Measurements from ENCODE around the gene SLC11A1. TPM values are rescaled to one million over a fixed set of nuclear protein-coding genes. Genes with fewer than 3 reads are reported as not detected.

Gene SLC11A1, protein sequence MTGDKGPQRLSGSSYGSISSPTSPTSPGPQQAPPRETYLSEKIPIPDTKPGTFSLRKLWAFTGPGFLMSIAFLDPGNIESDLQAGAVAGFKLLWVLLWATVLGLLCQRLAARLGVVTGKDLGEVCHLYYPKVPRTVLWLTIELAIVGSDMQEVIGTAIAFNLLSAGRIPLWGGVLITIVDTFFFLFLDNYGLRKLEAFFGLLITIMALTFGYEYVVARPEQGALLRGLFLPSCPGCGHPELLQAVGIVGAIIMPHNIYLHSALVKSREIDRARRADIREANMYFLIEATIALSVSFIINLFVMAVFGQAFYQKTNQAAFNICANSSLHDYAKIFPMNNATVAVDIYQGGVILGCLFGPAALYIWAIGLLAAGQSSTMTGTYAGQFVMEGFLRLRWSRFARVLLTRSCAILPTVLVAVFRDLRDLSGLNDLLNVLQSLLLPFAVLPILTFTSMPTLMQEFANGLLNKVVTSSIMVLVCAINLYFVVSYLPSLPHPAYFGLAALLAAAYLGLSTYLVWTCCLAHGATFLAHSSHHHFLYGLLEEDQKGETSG
- total RNA-seq, result 1 to 10 TPM in 1 of 2 experiments, under 1 TPM in 1; 0.47 to 1.2 TPM
- polyA plus RNA-seq, result under 1 TPM; 0.27 to 0.90 (median 0.73) TPM
- 0 to 2.4 (median 0.73) reads per million in 6 experiments for total RNA-seq

DNA sequence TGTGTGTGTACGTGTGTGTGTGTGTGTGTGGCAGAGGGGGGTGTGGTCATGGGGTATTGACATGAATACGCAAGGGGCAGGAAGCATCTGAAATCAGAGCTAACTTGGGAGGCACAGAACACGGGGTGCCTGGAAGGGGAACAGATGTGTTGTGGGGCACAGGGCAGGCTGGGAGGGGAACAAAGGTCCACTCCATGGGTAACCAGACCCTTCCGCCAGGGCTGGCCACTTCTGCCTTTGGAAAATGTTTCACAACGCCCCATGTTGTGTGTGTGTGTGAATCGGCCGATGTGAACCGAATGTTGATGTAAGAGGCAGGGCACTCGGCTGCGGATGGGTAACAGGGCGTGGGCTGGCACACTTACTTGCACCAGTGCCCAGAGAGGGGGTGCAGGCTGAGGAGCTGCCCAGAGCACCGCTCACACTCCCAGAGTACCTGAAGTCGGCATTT is at the start of gene SLC11A1:
TSS of gene SLC11A1 (plus strand) at position 358 of the 451 bp plus-strand sequence. CDS start 96 bp downstream, outside the sequence.
- POLR2A ChIA-PET, result interaction anchor here (1.2 kb wide), 1 partner anchor 15 kb away, joined by 3 read pairs; no protein-coding TSS in a partner anchor
- no peak for ATAC-seq
- Mint-ChIP-seq H3K27ac (peak within 1 kb of the TSS in 2 of 10 donors; percentile 31 to 47), H3K4me1 (peaks cover 4 to 13% (median 10%) of the 10 kb centered on the region in 4 donors), H3K36me3 (peaks cover 0 to 2% (median 0%) of the 10 kb centered on the region in 3 donors), H3K27me3 (no peaks in the 10 kb centered on the region), H3K4me3 (peak within 1 kb of the TSS in 1 of 10 donors; percentile 74), H3K9me3 (no peaks in the 10 kb centered on the region)
- DNase-seq, result no peak

GRCh38 chr2:218332288-218332687 is 49.8 kb upstream of the SLC11A1 start:
- Mint-ChIP-seq H3K4me1 (peaks cover 9 to 37% (median 14%) of the 10 kb centered on the region in 4 donors), H3K4me3 (no peak overlapping the region), H3K9me3 (no peaks in the 10 kb centered on the region), H3K27me3 (no peaks in the 10 kb centered on the region), H3K36me3 (no peaks in the 10 kb centered on the region), H3K27ac (peak overlapping the region in 5 of 10 donors; percentile 4 to 76 (median 40))
- no peak for DNase-seq
- ATAC-seq, result no peak
- POLR2A ChIA-PET, result interaction anchor here (0.6 kb wide), 1 partner anchor 16 kb away, joined by 3 read pairs; no protein-coding TSS in a partner anchor

- no peaks in the 10 kb centered on the region for H3K9me3 Mint-ChIP-seq
- peak overlapping the region in 1 of 10 donors; percentile 71 for H3K4me3 Mint-ChIP-seq
- peaks cover 3 to 29% (median 6%) of the 10 kb centered on the region in 4 donors for H3K4me1 Mint-ChIP-seq
- ATAC-seq, result no peak
- no peaks in the 10 kb centered on the region for H3K27me3 Mint-ChIP-seq
- H3K27ac Mint-ChIP-seq, result peak overlapping the region in 3 of 10 donors; percentile 19 to 67 (median 57)
- no peak for DNase-seq
- POLR2A ChIA-PET, result interaction anchor here (0.6 kb wide), 1 partner anchor 25 kb away, joined by 4 read pairs; no protein-coding TSS in a partner anchor
- H3K36me3 Mint-ChIP-seq, result no peaks in the 10 kb centered on the region
Observed at GRCh38 chr2:218332920-218333645, 49.0 kb upstream of the SLC11A1 start.

- Mint-ChIP-seq H3K27me3 (no peaks in the 10 kb centered on the region), H3K9me3 (no peaks in the 10 kb centered on the region), H3K27ac (no peak overlapping the region), H3K4me3 (no peak overlapping the region), H3K4me1 (peaks cover 0 to 25% (median 1%) of the 10 kb centered on the region in 4 donors), H3K36me3 (no peaks in the 10 kb centered on the region)
- ATAC-seq (no peak), DNase-seq (no peak)
- POLR2A ChIA-PET, result no interaction called here
Observed at GRCh38 chr2:218334531-218334930, 47.5 kb upstream of the SLC11A1 start.

DNA sequence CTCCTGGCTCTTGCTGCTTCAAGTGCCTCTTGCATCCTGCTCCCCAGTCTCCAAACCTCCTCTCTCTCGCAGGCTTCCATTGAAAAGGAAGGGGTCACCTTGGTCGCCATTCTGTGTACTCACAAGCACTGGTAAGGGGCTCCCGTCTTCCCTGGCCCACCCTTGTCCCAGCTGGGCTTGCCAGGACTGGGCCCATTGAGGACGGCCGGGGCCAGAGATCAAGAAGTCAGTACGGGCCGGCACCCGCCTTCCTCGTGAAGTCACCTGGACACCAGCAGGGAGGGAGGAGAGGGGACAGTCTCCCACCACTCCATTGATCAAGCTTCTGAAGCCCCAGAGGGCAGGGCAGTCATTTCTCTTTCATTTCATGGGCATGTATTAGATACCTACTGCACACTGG is 41.4 kb upstream of the SLC11A1 start:
- H3K36me3 Mint-ChIP-seq, result no peaks in the 10 kb centered on the region
- no peaks in the 10 kb centered on the region for H3K9me3 Mint-ChIP-seq
- ATAC-seq (no peak), DNase-seq (no peak)
- H3K27ac Mint-ChIP-seq, result peak overlapping the region in 1 of 10 donors; percentile 56
- H3K4me1 Mint-ChIP-seq, result peaks cover 0 to 2% (median 0%) of the 10 kb centered on the region in 4 donors
- H3K4me3 Mint-ChIP-seq, result no peak overlapping the region
- POLR2A ChIA-PET, result no interaction called here
- peaks cover 0 to 2% (median 0%) of the 10 kb centered on the region in 5 donors for H3K27me3 Mint-ChIP-seq

DNA sequence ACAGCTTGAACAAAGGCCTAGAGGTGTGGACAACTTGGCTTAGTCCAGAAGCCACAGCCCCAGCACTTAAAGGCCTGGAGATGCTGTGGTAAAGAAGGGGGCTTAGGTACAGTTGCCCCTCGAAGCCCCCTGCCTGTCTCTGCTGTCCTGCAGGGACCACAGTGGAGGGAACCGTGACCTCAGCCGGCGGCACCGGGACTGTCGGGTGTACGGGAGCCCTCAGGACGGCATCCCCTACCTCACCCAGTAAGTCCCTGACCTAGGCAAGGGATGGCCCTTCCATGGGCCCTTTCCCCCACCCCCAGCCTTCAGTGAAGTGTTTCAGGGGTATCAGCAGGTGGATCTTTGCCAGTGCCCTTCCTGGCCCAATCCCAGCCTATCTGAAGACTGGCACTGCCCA is 40.7 kb upstream of the SLC11A1 start:
- H3K9me3 Mint-ChIP-seq, result no peaks in the 10 kb centered on the region
- no peak for ATAC-seq

DNA sequence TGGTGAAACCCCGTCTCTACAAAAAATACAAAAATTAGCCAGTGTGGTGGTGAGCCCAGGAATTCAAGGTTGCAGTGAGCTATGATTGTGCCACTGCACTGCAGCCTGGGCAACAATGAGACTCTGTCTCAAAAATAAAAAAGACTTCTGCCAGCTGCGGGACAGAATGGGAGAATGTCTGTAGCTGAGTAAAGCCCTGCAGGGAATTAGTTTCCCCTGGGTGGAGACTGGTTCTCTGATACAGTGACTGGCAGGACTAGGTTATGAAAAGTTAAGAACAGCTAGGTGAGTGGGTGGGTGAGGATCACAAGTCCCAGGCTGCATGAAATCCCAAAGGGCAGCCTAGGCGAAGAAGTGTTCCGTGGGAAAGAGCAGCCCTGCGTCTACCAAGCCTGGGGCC is 39.2 kb upstream of the SLC11A1 start:
- peaks cover 0 to 2% (median 0%) of the 10 kb centered on the region in 5 donors for H3K27me3 Mint-ChIP-seq
- H3K9me3 Mint-ChIP-seq, result no peaks in the 10 kb centered on the region
- no peaks in the 10 kb centered on the region for H3K36me3 Mint-ChIP-seq
- no peak for DNase-seq
- H3K4me1 Mint-ChIP-seq, result peaks cover 0 to 6% (median 0%) of the 10 kb centered on the region in 4 donors
- peak overlapping the region in 2 of 10 donors; percentile 43 to 60 for H3K27ac Mint-ChIP-seq
- H3K4me3 Mint-ChIP-seq, result no peak overlapping the region
- ATAC-seq, result no peak
- POLR2A ChIA-PET, result interaction anchor here (0.5 kb wide), 1 partner anchor 19 kb away, joined by 3 read pairs; no protein-coding TSS in a partner anchor

More for the DNA sequence above, 40.7 kb upstream of the SLC11A1 start:
- no peak for DNase-seq
- Mint-ChIP-seq H3K27ac (peak overlapping the region in 2 of 10 donors; percentile 69 to 73), H3K4me3 (no peak overlapping the region), H3K27me3 (peaks cover 0 to 2% (median 0%) of the 10 kb centered on the region in 5 donors), H3K36me3 (no peaks in the 10 kb centered on the region), H3K4me1 (peaks cover 0 to 5% (median 0%) of the 10 kb centered on the region in 4 donors)
- POLR2A ChIA-PET, result no interaction called here

GRCh38 chr2:218343591-218343990 is 38.5 kb upstream of the SLC11A1 start:
- Mint-ChIP-seq H3K27me3 (peaks cover 0 to 2% (median 0%) of the 10 kb centered on the region in 5 donors), H3K4me3 (no peak overlapping the region), H3K36me3 (no peaks in the 10 kb centered on the region), H3K27ac (peak overlapping the region in 2 of 10 donors; percentile 4 to 60), H3K4me1 (peaks cover 0 to 6% (median 0%) of the 10 kb centered on the region in 4 donors), H3K9me3 (no peaks in the 10 kb centered on the region)
- ATAC-seq, result no peak
- DNase-seq, result no peak
- POLR2A ChIA-PET, result no interaction called here

DNA sequence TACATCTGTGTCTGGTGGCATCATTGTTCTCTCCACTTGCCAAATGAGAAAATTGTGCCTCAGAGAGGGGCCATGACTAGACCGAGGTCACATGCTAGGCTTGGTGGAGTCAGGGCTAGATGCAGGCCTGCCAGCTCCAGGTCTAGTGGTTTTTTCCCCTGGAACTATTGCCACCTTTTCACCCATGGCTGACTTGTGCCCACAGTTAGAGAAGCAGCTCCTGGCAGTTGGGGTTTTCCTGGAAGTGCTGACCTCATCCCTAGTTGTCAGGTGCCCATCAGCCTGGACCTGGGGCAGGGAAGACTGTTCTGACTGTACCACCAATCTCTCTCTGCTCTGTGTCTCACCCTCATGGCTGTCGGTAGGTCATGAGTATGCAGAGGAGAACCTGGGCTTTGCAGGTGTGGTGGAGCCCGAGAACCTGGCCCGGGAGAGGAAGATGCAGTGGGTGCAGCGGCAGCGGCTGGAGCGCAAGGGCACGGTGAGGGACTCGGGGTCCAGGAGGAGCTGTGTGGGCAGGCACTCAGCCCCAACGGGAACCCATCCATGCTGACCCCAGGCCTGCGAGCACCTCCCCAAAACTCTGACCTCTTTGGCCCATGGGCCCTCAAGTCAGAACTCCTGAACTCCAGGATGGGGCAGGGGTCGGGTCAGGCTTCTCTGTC is 37.9 kb upstream of the SLC11A1 start:
- H3K27ac Mint-ChIP-seq, result peak overlapping the region in 3 of 10 donors; percentile 4 to 60 (median 52)
- no peaks in the 10 kb centered on the region for H3K36me3 Mint-ChIP-seq
- H3K9me3 Mint-ChIP-seq, result no peaks in the 10 kb centered on the region
- H3K4me3 Mint-ChIP-seq, result no peak overlapping the region
- no peak for DNase-seq
- POLR2A ChIA-PET, result interaction anchor here (0.5 kb wide), 1 partner anchor 19 kb away, joined by 3 read pairs; no protein-coding TSS in a partner anchor
- H3K27me3 Mint-ChIP-seq, result peaks cover 0 to 2% (median 0%) of the 10 kb centered on the region in 5 donors
- peaks cover 0 to 6% (median 0%) of the 10 kb centered on the region in 4 donors for H3K4me1 Mint-ChIP-seq
- ATAC-seq, result no peak

- no peak overlapping the region for H3K4me3 Mint-ChIP-seq
- POLR2A ChIA-PET, result interaction anchor here (0.5 kb wide), 1 partner anchor 18 kb away, joined by 3 read pairs; no protein-coding TSS in a partner anchor
- H3K36me3 Mint-ChIP-seq, result no peaks in the 10 kb centered on the region
- ATAC-seq (no peak), DNase-seq (no peak)
- H3K27ac Mint-ChIP-seq, result peak overlapping the region in 1 of 10 donors; percentile 27
- H3K27me3 Mint-ChIP-seq, result peaks cover 0 to 2% (median 0%) of the 10 kb centered on the region in 5 donors
- H3K9me3 Mint-ChIP-seq, result peaks cover 0 to 4% (median 0%) of the 10 kb centered on the region in 9 donors
- peaks cover 0 to 6% (median 0%) of the 10 kb centered on the region in 4 donors for H3K4me1 Mint-ChIP-seq
Observed at GRCh38 chr2:218344755-218345417, 37.2 kb upstream of the SLC11A1 start.

- Mint-ChIP-seq H3K36me3 (no peaks in the 10 kb centered on the region), H3K27me3 (no peaks in the 10 kb centered on the region), H3K4me1 (peaks cover 0 to 4% (median 0%) of the 10 kb centered on the region in 4 donors), H3K9me3 (peaks cover 0 to 7% (median 0%) of the 10 kb centered on the region in 9 donors), H3K4me3 (no peak overlapping the region), H3K27ac (peak overlapping the region in 3 of 10 donors; percentile 6 to 79 (median 32))
- POLR2A ChIA-PET, result no interaction called here
- ATAC-seq (no peak), DNase-seq (no peak)
Observed at GRCh38 chr2:218345491-218346236, 36.4 kb upstream of the SLC11A1 start.
